NT2/D1 (cell line): ENCODE measurements around the gene OR2T1.
"Not testable (repeated sequence)": the region's sequence is repeated elsewhere in the genome, so short reads cannot be mapped to it uniquely, and the experiment has no call there.

ENCODE experiments used
- YY1 ChIP-seq: IDR thresholded peaks from 2 replicates; pipeline ENCODE4 v1.6.1; 2011; ENCODE audit not compliant: insufficient read length, insufficient read depth
- ZNF274 ChIP-seq: IDR thresholded peaks from 2 replicates; pipeline ENCODE4 v1.6.1; 2011; ENCODE audit warnings: mild to moderate bottlenecking, low read depth, low read length

DNA sequence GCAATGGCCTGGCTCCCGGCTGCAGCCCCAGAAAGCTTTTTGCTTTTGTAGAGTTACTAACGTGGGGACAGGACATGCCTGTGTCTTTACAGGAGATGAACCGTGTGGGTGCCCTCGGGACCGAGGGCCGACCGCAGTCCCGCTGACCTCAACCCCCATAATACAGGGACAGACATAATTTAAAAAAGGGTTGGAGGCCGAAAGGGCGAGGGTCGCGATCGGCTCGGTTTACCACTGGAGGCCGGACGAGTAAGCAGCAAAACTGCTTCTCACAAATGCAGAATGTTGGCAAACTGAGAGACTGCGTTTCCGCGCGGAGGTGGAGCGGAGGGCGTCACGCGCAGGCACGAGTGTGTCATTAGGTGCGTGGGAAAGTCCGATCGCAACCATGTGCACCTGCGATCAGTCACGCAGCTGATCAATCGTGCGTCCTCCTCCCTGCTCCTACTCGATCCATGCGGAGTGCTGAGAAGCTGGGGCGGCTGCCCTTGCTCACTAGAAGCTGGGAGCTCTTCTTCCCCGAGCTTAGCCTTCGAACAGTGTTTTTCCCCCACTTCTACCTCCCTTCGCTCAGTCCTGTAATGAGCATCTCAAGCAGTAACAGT lies 31.1 kb downstream of the OR2T1 start:
- not testable (repeated sequence) for TF ChIP-seq ZNF274, YY1
